ENCODE results near the gene MTHFD1L.

Gene MTHFD1L

GRCh38 chr6:151008425-151008824 is 142.9 kb downstream of the MTHFD1L start:
- Histone ChIP-seq H3K4me1 (ENCODE audit: control insufficient read depth in 1 of 2, insufficient read depth in 1 of 2, low read depth in 1 of 2, low read length in 1 of 2) (peaks cover 37 to 40% of the 10 kb centered on the region in 2 experiments), H3K4me3 (ENCODE audit: low read depth in 1 of 2, low read length in 1 of 2) (no peak overlapping the region), H3K9me3 (no peaks in the 10 kb centered on the region), H3K27ac (no peak overlapping the region), H3K36me3 (no peaks in the 10 kb centered on the region), H3K27me3 (no peaks in the 10 kb centered on the region)
- TF ChIP-seq, protein P1, sequence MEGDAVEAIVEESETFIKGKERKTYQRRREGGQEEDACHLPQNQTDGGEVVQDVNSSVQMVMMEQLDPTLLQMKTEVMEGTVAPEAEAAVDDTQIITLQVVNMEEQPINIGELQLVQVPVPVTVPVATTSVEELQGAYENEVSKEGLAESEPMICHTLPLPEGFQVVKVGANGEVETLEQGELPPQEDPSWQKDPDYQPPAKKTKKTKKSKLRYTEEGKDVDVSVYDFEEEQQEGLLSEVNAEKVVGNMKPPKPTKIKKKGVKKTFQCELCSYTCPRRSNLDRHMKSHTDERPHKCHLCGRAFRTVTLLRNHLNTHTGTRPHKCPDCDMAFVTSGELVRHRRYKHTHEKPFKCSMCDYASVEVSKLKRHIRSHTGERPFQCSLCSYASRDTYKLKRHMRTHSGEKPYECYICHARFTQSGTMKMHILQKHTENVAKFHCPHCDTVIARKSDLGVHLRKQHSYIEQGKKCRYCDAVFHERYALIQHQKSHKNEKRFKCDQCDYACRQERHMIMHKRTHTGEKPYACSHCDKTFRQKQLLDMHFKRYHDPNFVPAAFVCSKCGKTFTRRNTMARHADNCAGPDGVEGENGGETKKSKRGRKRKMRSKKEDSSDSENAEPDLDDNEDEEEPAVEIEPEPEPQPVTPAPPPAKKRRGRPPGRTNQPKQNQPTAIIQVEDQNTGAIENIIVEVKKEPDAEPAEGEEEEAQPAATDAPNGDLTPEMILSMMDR (IDR thresholded peaks at IDR 0.05): no peak

DNA sequence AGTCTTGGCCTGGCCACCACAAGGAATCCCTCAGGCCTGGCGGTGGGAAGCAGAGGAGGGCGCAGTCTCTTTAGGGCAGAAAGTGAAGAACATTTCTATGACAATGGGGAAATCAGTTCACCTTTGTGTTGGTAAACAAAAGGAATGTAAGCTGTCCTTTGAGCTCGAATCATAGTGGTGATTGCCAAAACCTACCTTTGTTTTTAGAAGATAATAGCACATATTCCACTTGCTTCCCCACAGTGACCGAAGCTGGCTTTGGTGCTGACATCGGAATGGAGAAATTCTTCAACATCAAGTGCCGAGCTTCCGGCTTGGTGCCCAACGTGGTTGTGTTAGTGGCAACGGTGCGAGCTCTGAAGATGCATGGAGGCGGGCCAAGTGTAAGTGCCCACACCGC is 144.1 kb downstream of the MTHFD1L start:
- TF ChIP-seq, protein P1 (IDR thresholded peaks at IDR 0.05): no peak

GRCh38 chr6:151010071-151010470 is 144.6 kb downstream of the MTHFD1L start:
- Histone ChIP-seq H3K36me3 (no peaks in the 10 kb centered on the region), H3K27ac (no peak overlapping the region), H3K4me3 (ENCODE audit: low read depth in 1 of 2, low read length in 1 of 2) (no peak overlapping the region), H3K9me3 (no peaks in the 10 kb centered on the region), H3K27me3 (no peaks in the 10 kb centered on the region), H3K4me1 (ENCODE audit: control insufficient read depth in 1 of 2, insufficient read depth in 1 of 2, low read depth in 1 of 2, low read length in 1 of 2) (peaks cover 27 to 28% of the 10 kb centered on the region in 2 experiments)
- TF ChIP-seq, protein P1 (IDR thresholded peaks at IDR 0.05): no peak

More for the DNA sequence above, 144.1 kb downstream of the MTHFD1L start:
- H3K27me3 ChIP-seq: no peaks in the 10 kb centered on the region
- H3K27ac ChIP-seq: no peak overlapping the region
- peaks cover 29 to 31% of the 10 kb centered on the region in 2 experiments for H3K4me1 ChIP-seq (ENCODE audit: control insufficient read depth in 1 of 2, insufficient read depth in 1 of 2, low read depth in 1 of 2, low read length in 1 of 2)
- no peak overlapping the region for H3K4me3 ChIP-seq (ENCODE audit: low read depth in 1 of 2, low read length in 1 of 2)
- H3K9me3 ChIP-seq: no peaks in the 10 kb centered on the region
- no peaks in the 10 kb centered on the region for H3K36me3 ChIP-seq

GRCh38 chr6:151012321-151013294 is 147.1 kb downstream of the MTHFD1L start:
- H3K36me3 ChIP-seq: no peaks in the 10 kb centered on the region
- H3K27me3 ChIP-seq: no peaks in the 10 kb centered on the region
- no peak overlapping the region for H3K4me3 ChIP-seq (ENCODE audit: low read depth in 1 of 2, low read length in 1 of 2)
- TF ChIP-seq, protein P1 (IDR thresholded peaks at IDR 0.05): no peak
- no peaks in the 10 kb centered on the region for H3K9me3 ChIP-seq
- H3K27ac ChIP-seq: no peak overlapping the region
- H3K4me1 ChIP-seq (ENCODE audit: control insufficient read depth in 1 of 2, insufficient read depth in 1 of 2, low read depth in 1 of 2, low read length in 1 of 2): peaks cover 19 to 23% of the 10 kb centered on the region in 2 experiments

- H3K4me3 ChIP-seq (ENCODE audit: low read depth in 1 of 2, low read length in 1 of 2): no peak overlapping the region
These were observed 149.1 kb downstream of the MTHFD1L start for GRCh38 chr6:151014404-151015100.

More at GRCh38 chr6:151014404-151015100, 149.1 kb downstream of the MTHFD1L start:
- Histone ChIP-seq H3K27ac (no peak overlapping the region), H3K36me3 (no peaks in the 10 kb centered on the region), H3K27me3 (no peaks in the 10 kb centered on the region), H3K9me3 (no peaks in the 10 kb centered on the region), H3K4me1 (ENCODE audit: control insufficient read depth in 1 of 2, insufficient read depth in 1 of 2, low read depth in 1 of 2, low read length in 1 of 2) (peaks cover 19 to 23% of the 10 kb centered on the region in 2 experiments)
- TF ChIP-seq, protein P1 (IDR thresholded peaks at IDR 0.05): peak; percentile 89

Data from neutrophil (primary cell).